ENCODE measurements around the gene SFTPA2.
"Not testable (repeated sequence)": the region's sequence is repeated elsewhere in the genome, so short reads cannot be mapped to it uniquely, and the experiment has no call there.

SFTPA2 gene

DNA sequence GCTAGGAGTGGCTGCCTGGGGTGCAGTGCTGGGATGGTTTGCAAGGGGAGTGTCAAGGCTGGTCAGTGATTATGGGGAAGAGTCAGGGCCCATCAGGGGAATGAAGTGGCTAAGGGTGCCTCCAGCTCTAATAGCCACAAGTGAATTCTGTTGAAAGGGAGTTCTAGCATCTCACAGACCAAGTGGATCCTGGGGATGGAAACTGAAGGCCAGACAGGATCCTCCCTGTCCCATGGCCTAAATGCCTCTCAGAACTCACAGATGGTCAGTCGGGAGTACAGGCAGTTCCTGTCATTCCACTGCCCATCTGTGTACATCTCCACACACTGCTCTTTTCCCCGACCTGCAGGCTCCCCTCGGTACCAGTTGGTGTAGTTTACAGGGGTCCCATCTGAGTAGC, 3.2 kb downstream of the SFTPA2 start:
- DNase-seq = not testable (repeated sequence)

DNA sequence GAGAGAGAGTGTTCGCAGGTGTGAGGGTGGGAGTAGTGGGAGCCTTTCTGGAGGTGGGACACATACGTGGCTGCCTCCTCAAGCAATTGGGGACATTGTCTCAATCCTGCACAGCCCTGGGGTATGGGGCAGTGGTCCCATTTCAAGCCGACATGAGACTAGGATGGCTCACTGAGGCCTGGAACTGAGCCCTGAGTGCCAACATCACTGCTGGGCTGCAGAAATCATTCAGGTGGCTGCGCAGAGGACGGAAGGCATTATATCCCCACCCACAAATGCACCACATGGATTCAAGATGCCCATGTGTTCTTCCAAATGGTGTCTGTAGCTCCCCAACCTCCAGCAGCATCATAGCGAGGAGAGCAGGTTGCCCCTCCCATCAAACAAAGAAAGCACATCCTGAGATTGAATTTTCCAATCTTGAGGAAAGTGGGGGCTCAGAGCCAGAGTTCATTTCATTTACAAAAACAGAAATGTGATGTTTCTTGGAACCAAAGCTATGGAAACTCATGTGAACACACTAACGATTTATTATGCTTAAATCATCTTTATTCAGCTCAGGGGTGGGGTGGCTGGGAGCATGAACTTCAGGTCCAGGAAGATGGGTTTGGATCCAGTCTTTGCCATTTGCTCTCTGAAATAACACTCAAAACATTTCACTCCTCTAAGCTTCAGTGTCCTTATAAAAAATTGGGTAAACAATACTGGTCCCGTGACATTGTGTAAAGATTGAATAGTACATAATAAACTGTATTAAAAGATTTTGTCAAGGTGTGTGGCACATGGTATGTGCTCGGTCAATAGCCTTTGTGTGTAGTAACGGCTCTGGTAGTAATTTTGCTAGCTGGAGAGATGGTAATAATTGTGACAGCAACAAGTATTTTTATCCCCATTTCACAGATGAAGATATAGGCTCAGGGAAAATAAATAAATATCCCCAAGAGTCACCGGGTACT, 4.6 kb downstream of the SFTPA2 start:
- no peak for DNase-seq

- DNase-seq = no peak
Measured at GRCh38 chr10:79552143-79552542, 8.1 kb downstream of the SFTPA2 start.

DNA sequence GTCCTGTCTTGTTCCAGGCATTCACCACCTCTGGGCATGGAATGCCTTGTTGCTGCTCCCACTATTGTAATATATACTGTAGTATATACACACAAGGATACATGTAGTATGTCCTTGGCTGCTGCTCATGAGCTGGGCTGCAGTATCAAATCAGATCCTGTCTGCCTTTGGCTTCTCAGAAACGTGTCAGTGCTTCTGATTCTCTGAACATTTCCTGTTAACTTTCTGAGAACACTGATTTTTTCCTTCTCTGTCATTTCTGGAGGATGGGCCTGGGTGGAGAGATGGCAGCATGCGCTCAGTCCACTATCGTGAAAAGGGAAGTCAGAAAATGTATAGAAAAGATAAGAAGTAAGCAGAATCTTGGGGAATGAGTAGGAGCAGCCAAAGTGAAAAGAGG, 12.2 kb downstream of the SFTPA2 start:
- DNase-seq = no peak

DNA sequence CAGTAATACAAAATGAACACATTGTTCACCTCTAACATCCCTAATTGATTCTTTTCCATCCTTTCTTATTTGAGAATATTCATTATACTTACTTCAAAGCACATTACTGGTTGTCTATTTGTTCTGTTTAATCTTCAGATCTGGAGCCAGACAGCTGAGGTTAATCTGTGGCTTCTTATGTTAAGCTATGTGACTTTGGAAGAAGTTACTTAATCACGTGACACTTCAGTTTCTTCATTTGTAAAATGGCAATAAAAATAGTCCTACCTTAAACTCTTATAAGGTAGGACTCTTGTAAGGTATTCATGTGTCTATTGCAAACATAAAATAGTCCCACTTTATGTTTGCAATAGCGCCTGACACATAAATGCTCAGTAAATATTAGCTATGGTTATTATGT, 13.1 kb downstream of the SFTPA2 start:
- DNase-seq = not testable (repeated sequence)

DNA sequence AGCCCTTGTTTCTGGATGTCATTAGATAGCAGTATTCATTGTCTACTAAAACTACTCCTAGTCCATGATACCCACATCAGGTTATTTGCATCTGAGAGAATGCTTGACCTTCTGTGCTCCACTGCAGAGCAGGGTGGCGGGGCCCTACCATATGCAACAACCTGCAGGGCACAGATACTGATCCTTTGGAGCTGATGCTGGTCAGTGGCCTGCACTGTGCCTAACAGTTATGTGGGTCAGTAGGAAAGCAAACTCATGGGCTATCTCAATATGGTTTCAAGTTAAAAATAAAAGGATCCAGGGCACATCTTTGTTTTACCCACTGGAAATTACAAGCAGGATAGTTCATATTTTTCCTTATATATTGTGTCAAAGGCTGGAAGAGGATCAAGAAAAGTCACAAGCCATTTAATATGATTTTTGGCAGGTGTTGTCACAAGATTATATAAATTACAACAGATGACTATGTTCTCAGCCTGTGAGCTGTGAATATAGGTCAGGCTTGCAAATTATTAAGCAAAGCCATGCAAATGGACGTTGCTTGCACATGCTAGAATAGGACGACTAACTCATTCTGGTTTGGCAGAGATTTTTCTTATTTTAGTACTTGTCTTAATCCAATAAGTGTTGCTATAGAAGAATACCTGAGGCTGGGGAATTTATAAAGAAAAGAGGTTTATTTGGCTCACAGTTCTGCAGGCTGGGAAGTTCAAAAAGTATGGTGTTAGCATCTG, 15.1 kb downstream of the SFTPA2 start:
- not testable (repeated sequence) for DNase-seq

DNA sequence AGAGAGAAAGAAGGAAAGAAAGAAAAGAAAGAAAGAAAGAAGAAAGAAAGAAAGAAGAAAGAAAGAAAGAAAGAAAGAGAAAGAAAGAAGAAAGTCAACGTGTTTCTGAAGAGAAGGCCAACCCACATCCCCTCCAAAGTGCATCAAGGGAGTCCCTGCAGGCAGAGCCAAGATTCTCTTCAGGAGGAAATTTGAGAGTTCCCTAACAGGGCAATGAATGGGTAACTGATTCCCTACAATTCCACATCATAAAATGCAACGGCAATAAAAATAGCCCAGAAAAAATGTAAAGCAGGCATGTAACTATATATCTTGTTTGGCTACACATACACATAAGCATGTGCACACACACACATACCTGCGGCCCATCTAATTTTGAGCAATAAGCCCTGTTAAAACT, 15.8 kb downstream of the SFTPA2 start:
- DNase-seq = not testable (repeated sequence)

DNA sequence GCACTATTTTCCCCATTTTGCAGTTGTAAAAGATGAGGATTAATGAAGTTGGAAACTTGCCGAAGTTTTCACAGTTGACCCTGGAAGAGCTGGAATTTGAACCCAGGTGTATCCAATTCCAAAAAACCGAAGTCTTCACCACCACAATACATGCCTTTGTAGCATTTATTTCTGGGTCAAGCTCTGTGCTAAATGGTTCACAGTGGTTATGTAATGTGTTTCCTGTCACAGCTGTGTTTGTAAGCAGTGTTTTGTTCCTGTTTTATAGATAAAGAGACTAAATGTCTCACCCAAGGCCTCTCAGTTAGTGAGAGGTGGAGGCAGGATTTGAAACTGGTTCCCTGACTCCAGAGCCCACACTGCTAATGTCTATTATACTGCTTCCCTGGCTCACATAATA, 17.6 kb downstream of the SFTPA2 start:
- no peak for DNase-seq

GRCh38 chr10:79540930-79541329, 19.3 kb downstream of the SFTPA2 start:
- not testable (repeated sequence) for DNase-seq

GRCh38 chr10:79538311-79538710, 21.9 kb downstream of the SFTPA2 start:
- not testable (repeated sequence) for DNase-seq

GRCh38 chr10:79533903-79534175, 26.4 kb downstream of the SFTPA2 start:
- not testable (repeated sequence) for DNase-seq

- DNase-seq = not testable (repeated sequence)
Measured at GRCh38 chr10:79533142-79533902, 26.9 kb downstream of the SFTPA2 start.

DNA sequence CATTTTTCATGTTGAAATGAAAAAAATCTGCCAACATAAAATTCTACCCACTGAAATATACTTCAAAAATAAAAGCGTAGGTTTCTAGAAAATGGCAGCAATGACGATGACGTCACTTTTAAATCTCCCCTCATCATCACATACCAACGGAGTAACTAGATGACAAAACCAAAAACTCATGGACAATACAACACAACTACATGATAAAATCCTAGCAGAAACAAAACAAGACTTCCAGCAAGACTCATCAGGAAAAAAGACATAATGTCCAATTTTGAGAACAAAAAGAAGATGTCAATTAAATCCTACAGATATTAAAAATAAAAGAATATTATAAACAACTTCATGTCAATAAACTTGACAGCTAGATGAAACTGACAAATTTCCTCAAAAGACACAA, 31.9 kb downstream of the SFTPA2 start:
- not testable (repeated sequence) for DNase-seq

DNA sequence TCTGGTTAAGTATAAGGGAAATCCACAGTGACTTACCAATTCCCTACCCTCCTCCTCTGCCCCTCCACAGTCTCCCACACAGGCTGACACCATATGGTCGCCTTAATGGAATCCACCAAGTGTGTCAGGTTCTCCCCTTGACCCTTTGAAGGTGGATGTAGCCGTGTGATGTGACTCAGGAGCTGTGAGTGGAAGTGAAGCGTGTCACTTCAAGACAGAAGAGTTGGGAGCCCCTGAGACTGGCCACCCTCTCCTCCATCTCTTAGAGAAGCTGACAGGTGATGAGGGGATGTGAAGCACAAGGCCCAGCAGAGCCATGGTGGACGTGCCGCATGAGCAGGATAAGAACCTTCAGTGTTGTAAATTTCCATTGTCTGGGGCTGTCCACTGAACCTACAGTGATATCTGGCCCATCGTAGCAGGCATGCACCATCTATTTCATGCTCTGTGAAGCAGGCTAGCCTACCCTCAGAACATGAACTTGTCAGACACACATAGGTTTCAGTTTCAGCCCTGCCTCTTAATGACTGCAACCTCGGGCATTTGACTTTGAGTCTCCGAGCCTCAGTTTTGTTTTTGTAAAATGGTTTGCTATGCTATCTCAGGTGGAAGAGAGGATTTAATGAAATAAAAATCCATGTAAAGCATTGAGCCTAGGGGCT, 35.0 kb downstream of the SFTPA2 start:
- DNase-seq = not testable (repeated sequence)

- not testable (repeated sequence) for DNase-seq
Measured at GRCh38 chr10:79523157-79523853, 36.9 kb downstream of the SFTPA2 start.

- not testable (repeated sequence) for DNase-seq
Measured at GRCh38 chr10:79522464-79522863, 37.7 kb downstream of the SFTPA2 start.

- not testable (repeated sequence) for DNase-seq
Measured at GRCh38 chr10:79521751-79522150, 38.5 kb downstream of the SFTPA2 start.

GRCh38 chr10:79517567-79517966, 42.6 kb downstream of the SFTPA2 start:
- not testable (repeated sequence) for DNase-seq

GRCh38 chr10:79516532-79517205, 43.5 kb downstream of the SFTPA2 start:
- not testable (repeated sequence) for DNase-seq

- not testable (repeated sequence) for DNase-seq
Measured at GRCh38 chr10:79511891-79512583, 48.2 kb downstream of the SFTPA2 start, which contains the start of gene EIF5AL1. Gene EIF5AL1, plus strand, starts transcription at chr10:79512533. Its CDS starts 117 bp downstream, at chr10:79512650.
